RWPE2 (cell line): Measurements from ENCODE around the gene ABCA13.

Experiments used
- ATAC-seq: fragments of 200-7000 bp; cut with Tn5 transposase; 3 replicates; pipeline ENCODE4 v1.9.1; 2021; ENCODE audit warnings: low read depth
- DNase-seq: peaks from one replicate; pipeline ENCODE4 v3.0.0-alpha.2; 2020; ENCODE audit warnings: low spot score
- H3K27ac ChIP-seq: fragments of 450-650 bp; 2 replicates; pipeline ENCODE4 v1.5.1; 2017; ENCODE audit warnings: mild to moderate bottlenecking; ENCODE audit not compliant: poor library complexity, severe bottlenecking
- H3K27me3 ChIP-seq: fragments of 250-450 bp; sonication (Bioruptor Pico); 2 replicates; pipeline ENCODE4 v1.5.1; 2021; ENCODE audit warnings: mild to moderate bottlenecking, moderate library complexity; ENCODE audit not compliant: insufficient read depth, poor library complexity, severe bottlenecking
- H3K36me3 ChIP-seq: fragments of 250-450 bp; sonication (Bioruptor Pico); 2 replicates; pipeline ENCODE4 v1.5.1; 2020; ENCODE audit warnings: low read depth, mild to moderate bottlenecking, moderate library complexity
- H3K4me1 ChIP-seq: fragments of 250-450 bp; sonication (Bioruptor Pico); 2 replicates; pipeline ENCODE4 v1.5.1; 2021; ENCODE audit warnings: mild to moderate bottlenecking, moderate library complexity; ENCODE audit not compliant: insufficient read depth, poor library complexity, severe bottlenecking
- H3K4me3 ChIP-seq: fragments of 250-450 bp; sonication (Bioruptor Pico); 2 replicates; pipeline ENCODE4 v1.5.1; 2021; ENCODE audit warnings: mild to moderate bottlenecking, moderate library complexity; ENCODE audit not compliant: severe bottlenecking
- H3K9me3 ChIP-seq: fragments of 250-450 bp; sonication (Bioruptor Pico); 2 replicates; pipeline ENCODE4 v1.5.1; 2021; ENCODE audit warnings: mild to moderate bottlenecking, moderate library complexity; ENCODE audit not compliant: severe bottlenecking
- CTCF ChIP-seq: fragments of 450-650 bp; IDR thresholded peaks from one replicate; pipeline ENCODE4 v1.5.1; 2017; ENCODE audit warnings: mild to moderate bottlenecking, moderate library complexity; ENCODE audit not compliant: poor library complexity, severe bottlenecking

The ABCA13 gene

GRCh38 chr7:48424731-48425130 is 253.5 kb downstream of the ABCA13 start:
- H3K36me3 ChIP-seq = no peaks in the 10 kb centered on the region
- H3K4me3 ChIP-seq = no peak overlapping the region
- no peak for DNase-seq
- H3K9me3 ChIP-seq = no peaks in the 10 kb centered on the region
- H3K27me3 ChIP-seq = no peaks in the 10 kb centered on the region
- peak; percentile 79 for TF ChIP-seq CTCF
- H3K27ac ChIP-seq = no peak overlapping the region
- no peak for ATAC-seq
- peaks cover 40% of the 10 kb centered on the region for H3K4me1 ChIP-seq

- Histone ChIP-seq H3K4me1 (peaks cover 33% of the 10 kb centered on the region), H3K27me3 (no peaks in the 10 kb centered on the region), H3K4me3 (no peak overlapping the region), H3K9me3 (no peaks in the 10 kb centered on the region), H3K36me3 (no peaks in the 10 kb centered on the region), H3K27ac (peak overlapping the region; percentile 96)
- no peak for TF ChIP-seq CTCF
- DNase-seq (no peak), ATAC-seq (no peak)
Measured at GRCh38 chr7:48426331-48426965, 255.2 kb downstream of the ABCA13 start.

DNA sequence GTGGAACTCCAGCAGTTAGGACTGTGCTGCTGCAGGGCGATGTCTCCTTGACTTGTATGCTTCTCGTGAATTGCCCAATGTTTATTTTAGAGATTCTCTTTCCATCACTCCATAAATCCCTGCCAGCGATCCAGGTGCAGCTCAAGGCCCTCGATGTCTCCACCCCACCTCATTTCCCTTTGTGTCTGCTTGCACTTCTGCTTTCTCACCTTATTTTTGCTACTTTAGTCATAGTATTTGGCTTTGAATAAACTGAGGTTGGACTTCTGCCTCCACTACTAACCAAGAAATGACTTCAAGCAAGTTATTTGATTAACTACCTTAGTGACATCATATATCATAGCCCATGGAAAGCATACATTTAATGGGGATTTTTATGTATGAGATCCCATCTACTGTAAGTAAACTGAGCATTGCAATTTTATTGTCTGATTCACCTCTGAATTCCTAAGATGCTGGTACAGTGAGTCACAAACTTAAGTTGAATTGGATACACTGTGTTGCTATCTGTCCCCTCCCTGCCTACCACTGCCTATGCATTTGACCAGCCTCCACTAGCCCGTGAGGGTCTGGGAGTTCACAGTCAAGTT is 255.8 kb downstream of the ABCA13 start:
- ATAC-seq (peak; percentile 96), DNase-seq (peak; percentile 74)
- H3K36me3 ChIP-seq = no peaks in the 10 kb centered on the region
- no peaks in the 10 kb centered on the region for H3K9me3 ChIP-seq
- peaks cover 32% of the 10 kb centered on the region for H3K4me1 ChIP-seq
- no peak for TF ChIP-seq CTCF
- no peaks in the 10 kb centered on the region for H3K27me3 ChIP-seq
- H3K27ac ChIP-seq = peak overlapping the region; percentile 96
- no peak overlapping the region for H3K4me3 ChIP-seq

DNA sequence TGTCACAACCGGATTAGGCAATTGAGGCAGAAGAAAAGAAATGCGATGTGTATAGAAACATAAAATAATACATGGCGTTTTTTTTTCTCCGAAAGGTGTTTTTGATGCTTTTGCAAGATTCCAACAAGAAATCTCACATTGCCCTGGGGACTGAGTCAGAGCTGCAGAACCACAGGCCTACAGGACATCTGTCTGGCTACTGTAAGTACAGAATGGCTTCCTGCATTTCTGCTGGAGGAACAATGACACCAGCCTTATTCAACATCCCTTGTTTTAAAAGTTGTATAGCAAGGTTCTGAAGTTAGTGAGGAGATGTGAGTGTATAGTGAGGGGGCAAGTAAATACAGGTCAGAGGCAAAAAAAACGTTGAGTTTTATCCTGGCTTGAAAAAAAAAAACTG is 256.4 kb downstream of the ABCA13 start:
- no peak for TF ChIP-seq CTCF
- Histone ChIP-seq H3K36me3 (no peaks in the 10 kb centered on the region), H3K9me3 (no peaks in the 10 kb centered on the region), H3K4me1 (peaks cover 32% of the 10 kb centered on the region), H3K27me3 (no peaks in the 10 kb centered on the region), H3K27ac (peak overlapping the region; percentile 96), H3K4me3 (no peak overlapping the region)
- ATAC-seq = peak; percentile 40
- DNase-seq = no peak

GRCh38 chr7:48428091-48428684 is 256.9 kb downstream of the ABCA13 start:
- Histone ChIP-seq H3K4me3 (no peak overlapping the region), H3K27me3 (no peaks in the 10 kb centered on the region), H3K36me3 (no peaks in the 10 kb centered on the region), H3K27ac (peak overlapping the region; percentile 96), H3K9me3 (no peaks in the 10 kb centered on the region), H3K4me1 (peaks cover 32% of the 10 kb centered on the region)
- DNase-seq = no peak
- TF ChIP-seq CTCF = no peak
- ATAC-seq = no peak
